MG63 (cell line): Measurements from ENCODE around the gene CEP112. TPM values are rescaled to one million over a fixed set of nuclear protein-coding genes. Genes with fewer than 3 reads are reported as not detected.

Experiments used
- DNase-seq: peaks from one replicate; pipeline ENCODE4 v3.0.0-alpha.2; 2020
- H3K27me3 ChIP-seq: fragments of 250-450 bp; sonication (Bioruptor Pico); 2 replicates; pipeline ENCODE4 v1.5.1; 2020; ENCODE audit warnings: mild to moderate bottlenecking, moderate library complexity
- H3K36me3 ChIP-seq: fragments of 250-450 bp; sonication (Bioruptor Pico); 2 replicates; pipeline ENCODE4 v1.5.1; 2020; ENCODE audit warnings: mild to moderate bottlenecking, moderate library complexity
- H3K4me3 ChIP-seq: fragments of 250-450 bp; sonication (Bioruptor Pico); 2 replicates; pipeline ENCODE4 v1.5.1; 2020; ENCODE audit warnings: mild to moderate bottlenecking, moderate library complexity
- H3K9me3 ChIP-seq: fragments of 250-450 bp; sonication (Bioruptor Pico); 2 replicates; pipeline ENCODE4 v1.5.1; 2020; ENCODE audit warnings: mild to moderate bottlenecking, moderate library complexity
- total RNA-seq: library from RNA; depleted of rRNA; stranded (reverse); fragments of >200 nt; shearing (Covaris generic); gene quantifications from 2 replicates; pipeline ENCODE4 v1.2.3, GENCODE V29; 2014; ENCODE audit warnings: low replicate concordance

CEP112 gene
- total RNA-seq, 1 experiment from 2014 or later = 0.59 TPM

GRCh38 chr17:65626451-65626850, 565.5 kb downstream of the CEP112 start:
- no peak for DNase-seq
- H3K36me3 ChIP-seq = no peaks in the 10 kb centered on the region
- no peak overlapping the region for H3K4me3 ChIP-seq

GRCh38 chr17:65618516-65618915, 573.4 kb downstream of the CEP112 start:
- Histone ChIP-seq H3K9me3 (no peaks in the 10 kb centered on the region), H3K27me3 (no peaks in the 10 kb centered on the region), H3K4me3 (no peak overlapping the region), H3K36me3 (no peaks in the 10 kb centered on the region)
- DNase-seq = no peak

More at GRCh38 chr17:65626451-65626850, 565.5 kb downstream of the CEP112 start:
- H3K27me3 ChIP-seq = no peaks in the 10 kb centered on the region
- H3K9me3 ChIP-seq = no peaks in the 10 kb centered on the region

GRCh38 chr17:65617496-65617895, 574.4 kb downstream of the CEP112 start:
- no peaks in the 10 kb centered on the region for H3K9me3 ChIP-seq
- no peak overlapping the region for H3K4me3 ChIP-seq
- DNase-seq = no peak
- H3K36me3 ChIP-seq = no peaks in the 10 kb centered on the region
- H3K27me3 ChIP-seq = no peaks in the 10 kb centered on the region

- DNase-seq = no peak
Observed at GRCh38 chr17:65609749-65610148, 582.2 kb downstream of the CEP112 start.

GRCh38 chr17:65609286-65609685, 582.6 kb downstream of the CEP112 start:
- H3K9me3 ChIP-seq = no peaks in the 10 kb centered on the region
- no peaks in the 10 kb centered on the region for H3K36me3 ChIP-seq
- DNase-seq = no peak
- no peaks in the 10 kb centered on the region for H3K27me3 ChIP-seq
- no peak overlapping the region for H3K4me3 ChIP-seq

More at GRCh38 chr17:65609749-65610148, 582.2 kb downstream of the CEP112 start:
- no peaks in the 10 kb centered on the region for H3K36me3 ChIP-seq
- no peak overlapping the region for H3K4me3 ChIP-seq
- H3K9me3 ChIP-seq = no peaks in the 10 kb centered on the region
- H3K27me3 ChIP-seq = no peaks in the 10 kb centered on the region

GRCh38 chr17:65604070-65604469, 587.9 kb downstream of the CEP112 start:
- Histone ChIP-seq H3K4me3 (no peak overlapping the region), H3K9me3 (no peaks in the 10 kb centered on the region), H3K36me3 (no peaks in the 10 kb centered on the region), H3K27me3 (no peaks in the 10 kb centered on the region)
- no peak for DNase-seq

- Histone ChIP-seq H3K36me3 (no peaks in the 10 kb centered on the region), H3K27me3 (no peaks in the 10 kb centered on the region; the same call in 1 of the 2 replicates), H3K9me3 (no peaks in the 10 kb centered on the region), H3K4me3 (no peak overlapping the region)
- DNase-seq = no peak
Observed at GRCh38 chr17:65601881-65602280, 590.1 kb downstream of the CEP112 start.

GRCh38 chr17:65601145-65601544, 590.8 kb downstream of the CEP112 start:
- no peaks in the 10 kb centered on the region for H3K9me3 ChIP-seq
- no peak overlapping the region for H3K4me3 ChIP-seq
- no peak for DNase-seq
- no peaks in the 10 kb centered on the region; the same call in 1 of the 2 replicates for H3K27me3 ChIP-seq
- no peaks in the 10 kb centered on the region for H3K36me3 ChIP-seq

GRCh38 chr17:65600518-65600917, 591.4 kb downstream of the CEP112 start:
- H3K36me3 ChIP-seq = no peaks in the 10 kb centered on the region
- H3K4me3 ChIP-seq = no peak overlapping the region
- H3K27me3 ChIP-seq = no peaks in the 10 kb centered on the region; the same call in 1 of the 2 replicates
- H3K9me3 ChIP-seq = no peaks in the 10 kb centered on the region
- no peak for DNase-seq

- no peak for DNase-seq
- Histone ChIP-seq H3K36me3 (no peaks in the 10 kb centered on the region), H3K4me3 (no peak overlapping the region), H3K27me3 (no peaks in the 10 kb centered on the region; the same call in 1 of the 2 replicates), H3K9me3 (no peaks in the 10 kb centered on the region)
Observed at GRCh38 chr17:65599650-65600049, 592.3 kb downstream of the CEP112 start.

GRCh38 chr17:65598746-65599145, 593.2 kb downstream of the CEP112 start:
- H3K9me3 ChIP-seq = no peaks in the 10 kb centered on the region
- H3K36me3 ChIP-seq = no peaks in the 10 kb centered on the region
- H3K27me3 ChIP-seq = no peaks in the 10 kb centered on the region; the same call in 1 of the 2 replicates
- DNase-seq = no peak
- no peak overlapping the region for H3K4me3 ChIP-seq

- H3K4me3 ChIP-seq = no peak overlapping the region
- H3K9me3 ChIP-seq = no peaks in the 10 kb centered on the region
- no peaks in the 10 kb centered on the region for H3K36me3 ChIP-seq
- H3K27me3 ChIP-seq = no peaks in the 10 kb centered on the region; the same call in 1 of the 2 replicates
- DNase-seq = no peak
Observed at GRCh38 chr17:65595071-65595656, 596.8 kb downstream of the CEP112 start.

- Histone ChIP-seq H3K9me3 (no peaks in the 10 kb centered on the region), H3K27me3 (no peaks in the 10 kb centered on the region; the same call in 1 of the 2 replicates), H3K36me3 (no peaks in the 10 kb centered on the region), H3K4me3 (peak overlapping the region; percentile 33)
- DNase-seq = peak; percentile 34
Observed at GRCh38 chr17:65593855-65594845, 597.8 kb downstream of the CEP112 start.

GRCh38 chr17:65593092-65593854, 598.7 kb downstream of the CEP112 start:
- Histone ChIP-seq H3K9me3 (no peaks in the 10 kb centered on the region), H3K27me3 (no peaks in the 10 kb centered on the region), H3K4me3 (no peak overlapping the region), H3K36me3 (no peaks in the 10 kb centered on the region)
- DNase-seq = no peak

GRCh38 chr17:65592125-65592965, 599.6 kb downstream of the CEP112 start:
- Histone ChIP-seq H3K36me3 (no peaks in the 10 kb centered on the region), H3K9me3 (no peaks in the 10 kb centered on the region), H3K4me3 (no peak overlapping the region), H3K27me3 (no peaks in the 10 kb centered on the region)
- no peak for DNase-seq

- Histone ChIP-seq H3K9me3 (no peaks in the 10 kb centered on the region), H3K27me3 (no peaks in the 10 kb centered on the region), H3K4me3 (no peak overlapping the region), H3K36me3 (no peaks in the 10 kb centered on the region)
- no peak for DNase-seq
Observed at GRCh38 chr17:65589321-65589720, 602.6 kb downstream of the CEP112 start.
